ENCODE data around the gene PROSER2. TPM values are rescaled to one million over a fixed set of nuclear protein-coding genes. Genes with fewer than 3 reads are reported as not detected.
"Not testable (repeated sequence)": the region's sequence is repeated elsewhere in the genome, so short reads cannot be mapped to it uniquely, and the experiment has no call there.

Gene PROSER2
- total and polyA plus RNA-seq, 2 of the 13 experiments (the other 11 are each of a cell fraction or from before 2014, with no cell fraction given): 6.9 to 7.7 TPM

DNA sequence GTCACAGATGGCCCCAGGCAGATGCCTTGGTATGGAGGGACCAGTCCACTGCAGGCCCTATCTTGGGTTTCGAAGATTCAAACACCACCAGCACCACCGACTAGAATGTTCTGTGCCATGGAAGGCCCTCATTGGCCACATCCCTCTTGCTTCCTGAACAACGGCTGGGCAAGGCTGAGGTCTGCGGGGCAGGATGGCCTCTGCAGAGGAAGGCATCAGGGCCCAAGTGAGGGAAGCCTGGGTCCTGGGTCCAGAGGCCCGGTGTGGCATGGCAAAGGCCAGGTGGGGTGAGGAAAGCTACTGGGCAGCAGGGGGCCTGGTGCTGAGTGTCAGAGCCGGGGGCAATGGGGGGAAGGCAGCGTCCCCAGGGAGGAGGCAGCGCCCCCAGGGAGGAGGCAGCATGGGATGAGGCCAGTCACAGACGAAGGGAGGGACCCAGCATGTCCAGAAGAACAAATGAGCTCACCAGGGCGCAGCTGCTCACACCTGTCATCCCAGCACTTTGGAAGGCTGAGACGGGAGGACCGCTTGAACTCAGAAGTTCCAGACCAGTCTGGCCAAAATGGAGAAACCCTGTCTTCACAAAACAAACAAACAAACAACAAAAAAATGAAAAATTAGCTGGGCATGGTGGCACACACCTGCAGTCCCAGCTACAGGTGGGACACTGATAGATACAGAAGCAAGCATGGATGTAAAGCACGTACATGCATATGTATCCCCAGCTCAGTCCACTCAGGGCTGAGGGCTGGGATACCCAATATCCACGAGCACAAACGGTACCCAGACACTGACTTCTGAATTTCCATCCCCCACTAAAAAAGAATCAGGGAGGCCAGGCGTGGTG is 64.4 kb downstream of the PROSER2 start:
- Histone ChIP-seq H3K27me3 (ENCODE audit: control insufficient read depth in 1 of 2, insufficient read depth in 2 of 2, low read length in 2 of 2) (0 out of 5 replicates have a peak, but pooled peaks cover 0 to 2% of the 10 kb centered on the region in 2 experiments), H3K27ac (ENCODE audit: extremely low read length, insufficient read depth, low read length) (no peak overlapping the region), H3K9ac (ENCODE audit: insufficient read depth, low read depth, low read length) (no peak overlapping the region), H3K9me3 (ENCODE audit: low read length) (no peaks in the 10 kb centered on the region), H2AFZ (ENCODE audit: low read length) (no peak overlapping the region), H3K4me3 (replicated peaks in 1 of 3; ENCODE audit: insufficient read depth in 1 of 3, low read depth in 2 of 3, low read length in 3 of 3) (no peak overlapping the region), H3K36me3 (replicated peaks in 1 of 2; ENCODE audit: control insufficient read depth in 1 of 2, insufficient read depth in 2 of 2, low read length in 2 of 2) (no peaks in the 10 kb centered on the region), H3K4me1 (ENCODE audit: insufficient read depth, low read length) (peaks cover 12% of the 10 kb centered on the region), H3K4me2 (ENCODE audit: low read depth, low read length) (no peak overlapping the region), H4K20me1 (ENCODE audit: insufficient read depth, low read length) (no peaks in the 10 kb centered on the region), H3K79me2 (ENCODE audit: insufficient read depth, low read length) (no peaks in the 10 kb centered on the region)
- DNase-seq (ENCODE audit: low spot score) (no peak), FAIRE-seq (no peak), ATAC-seq (no peak)
- ChIA-PET CTCF (ENCODE audit: low intra/inter-chr PET ratio, low total read pairs) (no interaction called here), POLR2A (no interaction called here)
- in situ Hi-C loops (cut with HindIII; ENCODE audit: extremely low pct_ligation_motif_present, low pct_unique_long_range_greater_than_20kb) (no loop called here), intact Hi-C loops (cut with micrococcal nuclease; ENCODE audit: unreplicated experiment) (no loop called here)
- WGBS (ENCODE audit: low lambda C conversion rate): 62% methylated on average over 13 of the region's 16 CpGs
- no peak for TF ChIP-seq ZNF709 (CRISPR knock-in tag; IDR thresholded peaks at IDR 0.05)
- BruUV-seq (replicated peaks): no TSS peak

GRCh38 chr10:11889263-11889662 is 66.1 kb downstream of the PROSER2 start:
- POLR2A ChIA-PET; H2AFZ ChIP-seq (ENCODE audit: low read length); CTCF ChIA-PET (ENCODE audit: low intra/inter-chr PET ratio, low total read pairs); BruUV-seq (replicated peaks); H3K36me3 ChIP-seq (replicated peaks in 1 of 2; ENCODE audit: control insufficient read depth in 1 of 2, insufficient read depth in 2 of 2, low read length in 2 of 2); FAIRE-seq; H3K27ac ChIP-seq (ENCODE audit: extremely low read length, insufficient read depth, low read length); DNase-seq (ENCODE audit: low spot score); H3K9me3 ChIP-seq (ENCODE audit: low read length); H3K4me2 ChIP-seq (ENCODE audit: low read depth, low read length); intact Hi-C loops (cut with micrococcal nuclease; ENCODE audit: unreplicated experiment); H3K4me3 ChIP-seq (replicated peaks in 1 of 3; ENCODE audit: insufficient read depth in 1 of 3, low read depth in 2 of 3, low read length in 3 of 3); H3K27me3 ChIP-seq (ENCODE audit: control insufficient read depth in 1 of 2, insufficient read depth in 2 of 2, low read length in 2 of 2); H4K20me1 ChIP-seq (ENCODE audit: insufficient read depth, low read length); in situ Hi-C loops (cut with HindIII; ENCODE audit: extremely low pct_ligation_motif_present, low pct_unique_long_range_greater_than_20kb); H3K9ac ChIP-seq (ENCODE audit: insufficient read depth, low read depth, low read length); H3K79me2 ChIP-seq (ENCODE audit: insufficient read depth, low read length); ATAC-seq: not testable (repeated sequence)
- 56% methylated on average over 7 of the region's 8 CpGs for WGBS (ENCODE audit: low lambda C conversion rate)
- H3K4me1 ChIP-seq (ENCODE audit: insufficient read depth, low read length): peaks cover 12% of the 10 kb centered on the region

Data from HepG2 (cell line).